Subcutaneous preadipocyte (primary cell): ENCODE data around the gene LRIT3. TPM values are rescaled to one million over a fixed set of nuclear protein-coding genes. Genes with fewer than 3 reads are reported as not detected.

Source experiments
- total RNA-seq: library from RNA; depleted of rRNA; stranded (reverse); fragments of >200 nt; gene quantifications from 2 replicates; pipeline ENCODE4 v1.2.3, GENCODE V29; 2012

Gene LRIT3, protein sequence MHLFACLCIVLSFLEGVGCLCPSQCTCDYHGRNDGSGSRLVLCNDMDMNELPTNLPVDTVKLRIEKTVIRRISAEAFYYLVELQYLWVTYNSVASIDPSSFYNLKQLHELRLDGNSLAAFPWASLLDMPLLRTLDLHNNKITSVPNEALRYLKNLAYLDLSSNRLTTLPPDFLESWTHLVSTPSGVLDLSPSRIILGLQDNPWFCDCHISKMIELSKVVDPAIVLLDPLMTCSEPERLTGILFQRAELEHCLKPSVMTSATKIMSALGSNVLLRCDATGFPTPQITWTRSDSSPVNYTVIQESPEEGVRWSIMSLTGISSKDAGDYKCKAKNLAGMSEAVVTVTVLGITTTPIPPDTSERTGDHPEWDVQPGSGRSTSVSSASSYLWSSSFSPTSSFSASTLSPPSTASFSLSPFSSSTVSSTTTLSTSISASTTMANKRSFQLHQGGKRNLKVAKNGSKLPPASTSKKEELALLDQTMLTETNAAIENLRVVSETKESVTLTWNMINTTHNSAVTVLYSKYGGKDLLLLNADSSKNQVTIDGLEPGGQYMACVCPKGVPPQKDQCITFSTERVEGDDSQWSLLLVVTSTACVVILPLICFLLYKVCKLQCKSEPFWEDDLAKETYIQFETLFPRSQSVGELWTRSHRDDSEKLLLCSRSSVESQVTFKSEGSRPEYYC
- total RNA-seq, result under 0.01 TPM in 2 replicates

DNA sequence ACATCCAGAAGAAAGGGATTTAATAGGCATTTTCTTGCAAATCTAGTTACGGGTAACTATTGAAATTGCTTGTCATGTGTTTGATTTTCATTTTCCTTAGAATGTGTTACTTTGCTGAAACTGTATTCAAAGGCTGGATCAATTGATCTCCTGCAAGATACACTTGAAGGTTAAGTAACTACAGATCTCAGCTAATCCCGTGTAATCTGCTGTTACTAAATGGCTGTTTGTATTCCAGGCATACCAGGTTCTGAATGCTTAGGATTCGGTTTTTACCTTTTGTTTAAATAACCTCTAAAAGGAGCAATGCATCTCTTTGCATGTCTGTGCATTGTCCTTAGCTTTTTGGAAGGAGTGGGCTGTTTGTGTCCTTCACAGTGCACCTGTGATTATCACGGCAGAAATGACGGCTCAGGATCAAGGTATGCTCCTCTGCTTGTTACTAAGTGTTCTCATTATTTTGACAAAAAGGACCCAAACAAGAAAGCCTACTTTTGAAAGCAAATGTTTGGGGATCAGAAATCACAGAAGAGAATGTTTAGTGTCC is at the start of gene LRIT3:
Gene LRIT3 (plus strand): TSS at position 212 of the 547 bp plus-strand sequence. CDS start 95 bp downstream, at position 307.

DNA sequence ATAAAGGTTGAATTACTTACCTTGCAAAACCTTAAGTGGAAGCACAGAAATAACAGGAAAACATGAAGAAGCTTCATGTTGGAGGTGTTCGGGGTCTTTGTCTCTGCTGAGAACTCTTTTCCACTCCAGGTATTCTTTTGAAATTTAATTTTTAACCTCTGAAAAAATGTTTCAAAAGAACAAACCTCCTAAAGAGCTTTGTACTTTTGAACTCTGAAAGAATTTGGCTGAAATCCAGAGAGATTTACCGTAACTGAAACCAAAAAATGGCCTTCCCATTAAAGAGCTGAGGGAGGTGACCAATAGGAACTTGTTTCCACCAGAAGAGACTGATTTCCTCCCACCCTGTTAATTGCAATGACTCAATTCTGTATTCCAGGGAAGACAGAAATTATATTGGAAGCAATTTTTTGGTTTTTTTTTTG is 46.0 kb upstream of the LRIT3 start, which contains the start of gene CFI:
Gene CFI (minus strand): TSS at position 105 of the 425 bp plus-strand sequence. CDS start 28 bp downstream, at position 77.

DNA sequence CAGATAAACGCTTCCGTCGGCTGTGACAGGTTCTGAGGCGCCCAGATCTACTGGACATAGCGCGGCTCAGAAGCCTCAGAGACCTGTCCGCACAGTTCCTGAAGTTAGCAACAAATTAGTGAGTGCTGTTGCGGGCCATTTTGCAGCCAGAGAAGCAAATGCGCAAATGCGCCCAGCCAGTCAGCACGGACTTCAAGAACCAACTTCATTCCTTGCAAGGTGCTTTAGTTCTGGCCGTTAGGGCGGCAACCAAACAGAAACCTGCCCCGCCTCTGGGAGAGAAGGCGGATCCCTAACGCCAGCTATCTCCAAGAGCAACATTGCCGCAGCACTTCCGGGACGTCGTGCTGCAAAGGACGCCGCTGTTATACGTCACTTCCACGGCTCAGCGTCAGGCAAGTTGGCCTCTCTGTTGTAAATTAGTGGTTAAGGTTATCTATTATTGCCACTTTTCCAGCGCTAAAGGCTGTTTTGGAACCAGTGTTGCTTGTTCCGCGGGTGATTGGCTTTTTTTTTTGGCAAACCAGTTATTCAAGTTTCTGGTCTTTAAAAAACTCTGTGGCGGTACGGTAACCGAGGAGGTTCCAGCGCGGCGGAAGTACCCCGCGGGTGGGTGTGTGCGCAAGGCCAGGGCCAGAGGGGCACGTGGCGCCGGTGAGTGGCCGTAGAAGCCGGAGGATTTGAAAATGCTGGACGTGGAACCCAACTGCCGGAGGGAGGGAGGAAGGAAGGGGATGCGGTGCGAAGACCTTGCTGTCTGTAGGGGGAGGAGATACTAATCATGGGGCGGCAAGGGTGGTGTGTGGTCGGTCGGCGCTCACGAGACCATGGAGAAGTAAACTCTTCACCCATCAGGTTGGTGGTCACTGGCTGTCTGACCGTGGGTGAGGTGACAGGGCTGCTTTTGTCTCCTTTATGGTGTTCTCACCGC is 32.5 kb upstream of the LRIT3 start, which contains the start of gene GAR1:
Gene GAR1 (plus strand): TSS at position 612 of the 931 bp plus-strand sequence. CDS start 403 bp downstream, outside the sequence.

DNA sequence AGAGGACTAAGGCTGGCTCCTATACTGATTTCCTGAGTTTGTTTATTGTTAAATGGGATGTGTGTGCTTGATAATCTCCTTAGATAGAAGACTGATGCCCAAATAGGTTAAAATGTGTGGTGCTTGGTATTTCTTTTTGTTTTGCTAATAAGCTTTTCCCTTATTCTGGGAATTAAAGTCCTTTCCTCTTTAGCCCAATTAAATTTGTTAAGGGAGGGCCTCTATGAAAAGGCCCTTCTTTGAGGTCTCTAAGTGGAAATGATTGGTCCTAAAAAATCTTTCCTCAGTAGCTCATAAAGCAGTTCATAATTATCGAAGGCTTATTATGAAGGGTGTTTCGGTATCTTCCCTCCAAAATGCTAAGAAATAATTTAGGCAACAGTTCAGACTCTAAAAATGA is 20.2 kb upstream of the LRIT3 start, which contains the start of gene RRH:
Gene RRH (plus strand): TSS at position 301 of the 400 bp plus-strand sequence. CDS start 56 bp downstream, at position 357.

DNA sequence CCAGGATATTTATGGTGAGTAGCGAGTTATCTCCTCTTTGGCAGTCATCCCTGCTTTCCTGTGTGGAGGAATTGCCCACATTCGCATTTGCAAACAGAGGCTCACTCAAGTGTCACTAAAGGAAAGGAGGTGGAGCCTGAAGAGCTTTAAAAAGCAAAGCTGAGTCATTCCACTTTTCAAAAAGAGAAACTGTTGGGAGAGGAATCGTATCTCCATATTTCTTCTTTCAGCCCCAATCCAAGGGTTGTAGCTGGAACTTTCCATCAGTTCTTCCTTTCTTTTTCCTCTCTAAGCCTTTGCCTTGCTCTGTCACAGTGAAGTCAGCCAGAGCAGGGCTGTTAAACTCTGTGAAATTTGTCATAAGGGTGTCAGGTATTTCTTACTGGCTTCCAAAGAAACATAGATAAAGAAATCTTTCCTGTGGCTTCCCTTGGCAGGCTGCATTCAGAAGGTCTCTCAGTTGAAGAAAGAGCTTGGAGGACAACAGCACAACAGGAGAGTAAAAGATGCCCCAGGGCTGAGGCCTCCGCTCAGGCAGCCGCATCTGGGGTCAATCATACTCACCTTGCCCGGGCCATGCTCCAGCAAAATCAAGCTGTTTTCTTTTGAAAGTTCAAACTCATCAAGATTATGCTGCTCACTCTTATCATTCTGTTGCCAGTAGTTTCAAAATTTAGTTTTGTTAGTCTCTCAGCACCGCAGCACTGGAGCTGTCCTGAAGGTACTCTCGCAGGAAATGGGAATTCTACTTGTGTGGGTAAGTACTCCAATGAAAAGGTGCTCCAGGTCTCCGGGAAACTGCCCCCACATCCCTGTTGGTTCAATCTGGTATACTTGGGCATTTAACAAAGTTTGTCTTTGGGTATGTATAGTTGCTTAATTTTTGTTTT is 65.0 kb downstream of the LRIT3 start, which contains the start of gene EGF:
Gene EGF (plus strand): TSS at position 178 of the 890 bp plus-strand sequence. CDS start 453 bp downstream, at position 631.

Other genes starting within 250 kb of the LRIT3 start
- gene CASP6, start 144.7 kb upstream of the LRIT3 start, total RNA-seq, result 8.8 and 12.7 TPM in 2 replicates
- gene PLA2G12A, start 118.0 kb upstream of the LRIT3 start, total RNA-seq, result 12.9 and 13.9 TPM in 2 replicates
- 0.73 TPM in 1 of 2 replicates, not detected in the other for gene CFI, start 46.1 kb upstream of the LRIT3 start, total RNA-seq
- 2.6 and 3.9 TPM in 2 replicates for gene GAR1, start 32.3 kb upstream of the LRIT3 start, total RNA-seq
- not detected in 2 replicates for gene RRH, start 20.1 kb upstream of the LRIT3 start, total RNA-seq
- 0.20 and 0.73 TPM in 2 replicates for gene EGF, start 64.8 kb downstream of the LRIT3 start, total RNA-seq